ACC112 (cell line): ENCODE measurements around the gene KRT82.

Experiments
- H2AFZ ChIP-seq: fragments of 200-600 bp; sonication (generic); one replicate; pipeline ENCODE4 v1.6.0; 2017; ENCODE audit warnings: antibody characterized with exemption, low read length; ENCODE audit not compliant: unreplicated experiment
- H3K27ac ChIP-seq: fragments of 200-600 bp; sonication (generic); 2 replicates; pipeline ENCODE4 v1.5.1; 2014; ENCODE audit warnings: low read depth, mild to moderate bottlenecking, antibody characterized with exemption, low read length, moderate library complexity
- H3K27me3 ChIP-seq: fragments of 200-600 bp; sonication (generic); 2 replicates; pipeline ENCODE4 v1.6.1; 2014; ENCODE audit warnings: mild to moderate bottlenecking, antibody characterized with exemption, low read length, moderate library complexity, mixed read lengths; ENCODE audit not compliant: insufficient read depth
- H3K36me3 ChIP-seq: fragments of 200-600 bp; sonication (generic); 2 replicates; pipeline ENCODE4 v1.6.1; 2016; ENCODE audit warnings: mild to moderate bottlenecking, antibody characterized with exemption, low read length, moderate library complexity, mixed read lengths; ENCODE audit not compliant: insufficient read depth
- H3K4me1 ChIP-seq: fragments of 200-600 bp; sonication (generic); one replicate; pipeline ENCODE4 v1.6.1; 2016; ENCODE audit warnings: low read length, mixed read lengths; ENCODE audit not compliant: insufficient read depth, unreplicated experiment, control insufficient read depth
- H3K4me3 ChIP-seq: fragments of 200-600 bp; sonication (generic); 2 replicates; pipeline ENCODE4 v1.5.1; 2014; ENCODE audit warnings: mild to moderate bottlenecking, low read depth, low read length
- H3K79me2 ChIP-seq: fragments of 200-600 bp; sonication (generic); one replicate; pipeline ENCODE4 v1.6.0; 2016; ENCODE audit warnings: low read length; ENCODE audit not compliant: control insufficient read depth, unreplicated experiment, insufficient read depth

The KRT82 gene

DNA sequence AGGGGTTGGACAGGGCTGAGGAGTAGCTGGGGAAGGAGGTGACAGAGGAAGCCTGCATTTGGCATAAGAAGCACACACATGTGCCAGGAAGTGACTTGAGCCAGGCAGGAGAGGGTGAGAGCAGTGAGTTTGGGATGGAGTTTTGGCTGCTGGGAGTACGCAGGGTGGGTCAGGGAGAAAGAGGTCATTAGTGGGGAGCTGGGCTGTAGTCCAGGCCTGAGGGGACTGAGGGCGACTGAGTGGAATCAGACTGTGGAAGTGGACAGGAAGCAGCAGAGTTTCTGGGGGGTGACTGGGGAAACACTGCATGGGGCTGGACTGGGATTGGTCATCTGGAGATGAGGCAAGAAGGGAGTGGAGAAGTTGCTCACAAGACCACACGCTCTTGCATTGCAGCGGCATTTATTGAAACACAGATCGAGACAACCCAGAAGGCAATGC is 46.5 kb downstream of the KRT82 start:
- peaks cover 9% of the 10 kb centered on the region for H3K27me3 ChIP-seq
- H2AFZ ChIP-seq, result no peak overlapping the region
- H3K4me3 ChIP-seq, result no peak overlapping the region
- H3K79me2 ChIP-seq, result no peaks in the 10 kb centered on the region
- H3K36me3 ChIP-seq, result no peaks in the 10 kb centered on the region
- peaks cover 4% of the 10 kb centered on the region for H3K4me1 ChIP-seq
- no peak overlapping the region for H3K27ac ChIP-seq

DNA sequence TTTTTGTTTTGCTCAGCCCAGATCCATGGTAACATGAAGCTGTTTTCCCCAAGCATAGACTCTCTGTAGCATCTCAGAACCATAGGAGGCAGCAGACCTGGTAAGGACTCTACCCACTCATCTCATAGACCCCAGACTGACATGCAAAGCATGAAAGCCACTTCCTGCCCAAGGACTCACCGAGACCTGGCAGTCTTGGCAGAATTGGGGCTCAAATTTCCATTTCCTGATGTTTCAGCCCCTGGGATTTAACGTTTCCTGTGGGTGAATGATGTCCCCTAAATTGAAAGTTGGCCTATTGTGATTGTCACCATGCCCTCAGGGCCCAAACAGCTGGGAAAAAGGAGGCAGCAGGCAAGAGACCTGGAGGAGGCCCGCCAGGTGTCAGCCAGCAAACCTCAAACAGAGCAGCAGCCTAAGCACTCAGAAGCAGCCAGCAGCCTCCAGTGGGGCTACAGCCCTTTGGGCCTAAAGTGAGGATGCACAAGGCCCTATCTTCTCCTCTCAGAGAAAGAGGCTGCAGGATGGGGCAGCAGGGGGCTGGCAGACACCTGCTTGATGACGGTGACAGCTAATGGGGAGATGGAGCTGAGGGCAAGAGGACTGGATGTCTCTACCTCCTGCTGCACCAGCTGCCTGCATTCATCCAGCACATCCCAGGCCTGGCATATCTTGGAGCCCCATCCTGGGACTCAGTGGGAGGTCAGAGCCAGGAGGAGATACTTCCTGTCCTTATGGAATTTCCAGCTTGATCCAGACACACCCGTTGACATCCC is 47.4 kb downstream of the KRT82 start:
- H2AFZ ChIP-seq, result no peak overlapping the region
- H3K27ac ChIP-seq, result no peak overlapping the region
- no peaks in the 10 kb centered on the region for H3K36me3 ChIP-seq
- peaks cover 4% of the 10 kb centered on the region for H3K4me1 ChIP-seq
- H3K4me3 ChIP-seq, result no peak overlapping the region
- H3K79me2 ChIP-seq, result no peaks in the 10 kb centered on the region
- H3K27me3 ChIP-seq, result peaks cover 18% of the 10 kb centered on the region

DNA sequence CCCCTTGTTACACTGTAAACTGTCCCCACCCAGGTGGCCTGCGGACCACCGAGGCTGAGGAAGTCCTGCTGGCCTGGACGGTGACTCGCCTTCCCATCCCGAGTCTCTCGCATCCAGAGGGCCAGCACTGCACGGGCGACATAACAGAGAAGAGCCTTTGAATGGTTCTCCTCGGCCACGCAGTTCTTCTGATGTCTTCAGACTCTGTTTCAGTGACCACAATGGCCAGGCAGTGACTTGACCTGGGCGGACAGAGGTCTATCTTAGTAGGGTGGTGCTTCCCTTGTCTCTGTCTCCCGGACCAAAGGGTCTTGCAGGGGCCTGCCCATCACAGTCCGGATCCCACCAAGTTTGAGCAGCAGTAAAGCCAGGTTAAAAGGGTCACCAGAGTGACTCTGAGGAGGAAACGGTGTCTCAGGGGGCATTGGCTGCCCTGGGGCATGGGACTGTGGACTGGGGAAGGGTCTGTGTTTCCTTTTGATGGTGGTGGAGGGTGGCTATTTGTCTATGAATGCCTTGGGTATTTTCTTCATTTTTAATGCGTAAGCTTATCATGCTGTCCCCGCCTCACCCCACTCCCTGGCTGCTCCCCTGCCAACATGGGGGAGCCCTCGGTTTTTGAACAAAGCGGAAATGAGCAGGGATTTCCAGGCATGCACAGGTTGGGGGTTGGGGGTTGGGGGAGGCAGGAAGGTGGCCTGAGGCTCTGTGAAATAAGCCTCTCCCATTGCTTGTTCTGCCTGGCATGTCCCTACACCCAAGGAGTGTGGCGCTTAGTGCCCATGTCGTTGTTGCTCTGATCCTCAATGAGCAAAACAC is 49.2 kb downstream of the KRT82 start:
- Histone ChIP-seq H3K36me3 (no peaks in the 10 kb centered on the region), H3K79me2 (no peaks in the 10 kb centered on the region), H3K27me3 (peaks cover 34% of the 10 kb centered on the region), H2AFZ (no peak overlapping the region), H3K4me3 (no peak overlapping the region), H3K4me1 (peaks cover 4% of the 10 kb centered on the region), H3K27ac (no peak overlapping the region)

DNA sequence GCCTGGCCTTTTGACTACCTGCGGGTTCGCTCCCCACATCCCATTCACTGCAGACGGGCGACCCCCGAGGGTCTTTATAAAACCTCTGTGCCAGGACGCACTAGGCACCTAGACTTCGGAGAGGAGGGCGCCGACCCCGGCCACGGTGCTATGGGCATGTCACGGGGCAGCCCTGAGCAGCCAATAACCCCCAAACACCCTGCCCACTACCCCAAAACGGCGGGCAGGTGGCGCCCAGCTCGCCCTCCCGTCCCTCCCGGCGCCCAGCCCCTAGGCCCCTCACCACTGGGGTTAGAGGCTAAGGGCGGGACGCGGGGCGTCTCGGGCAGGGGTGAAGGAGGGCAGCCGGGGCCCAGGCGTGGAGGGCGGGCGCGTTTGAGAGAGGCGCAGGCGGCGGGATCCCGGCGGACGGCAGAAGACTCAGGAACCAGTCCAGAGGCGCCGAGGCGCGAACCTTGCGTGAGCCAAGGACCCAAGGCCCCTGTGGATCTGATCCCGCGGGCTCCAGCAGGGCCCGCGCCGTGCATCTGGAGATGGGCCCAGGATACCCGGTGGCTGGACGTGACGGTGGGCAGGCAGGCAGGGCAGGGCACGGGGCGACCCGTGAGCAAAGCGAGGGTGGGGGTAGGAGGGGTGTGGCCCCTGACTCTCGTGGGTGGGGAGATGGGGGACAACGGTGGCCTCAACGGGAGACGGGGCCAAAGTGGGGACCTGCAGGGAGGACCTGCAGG is 49.9 kb downstream of the KRT82 start:
- H3K4me1 ChIP-seq, result peaks cover 4% of the 10 kb centered on the region
- H3K27ac ChIP-seq, result no peak overlapping the region
- H3K27me3 ChIP-seq, result peaks cover 34% of the 10 kb centered on the region
- H3K36me3 ChIP-seq, result no peaks in the 10 kb centered on the region
- H3K79me2 ChIP-seq, result no peaks in the 10 kb centered on the region
- H2AFZ ChIP-seq, result no peak overlapping the region
- H3K4me3 ChIP-seq, result no peak overlapping the region

DNA sequence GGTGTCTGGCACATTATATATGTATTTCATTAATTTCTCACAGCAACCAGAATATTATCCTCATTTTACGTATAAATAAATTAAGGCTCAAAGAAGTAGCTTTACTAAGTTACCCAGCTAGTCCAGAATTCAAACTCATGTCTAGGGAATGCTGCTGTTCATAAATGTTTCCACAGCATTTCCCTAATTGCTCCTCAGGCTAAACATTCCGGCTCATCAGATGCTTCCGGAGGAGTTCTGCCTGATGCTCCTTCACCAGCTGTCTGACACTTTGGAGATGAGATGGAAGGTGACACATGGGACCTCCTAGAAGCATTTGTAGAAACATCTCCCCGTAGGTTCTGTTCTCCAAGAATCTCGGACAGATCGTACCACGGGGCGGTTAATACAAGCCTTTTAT is 51.0 kb downstream of the KRT82 start:
- Histone ChIP-seq H3K4me1 (peaks cover 4% of the 10 kb centered on the region), H3K4me3 (no peak overlapping the region), H3K27ac (no peak overlapping the region), H3K79me2 (no peaks in the 10 kb centered on the region), H2AFZ (no peak overlapping the region), H3K36me3 (no peaks in the 10 kb centered on the region), H3K27me3 (peaks cover 41% of the 10 kb centered on the region)

DNA sequence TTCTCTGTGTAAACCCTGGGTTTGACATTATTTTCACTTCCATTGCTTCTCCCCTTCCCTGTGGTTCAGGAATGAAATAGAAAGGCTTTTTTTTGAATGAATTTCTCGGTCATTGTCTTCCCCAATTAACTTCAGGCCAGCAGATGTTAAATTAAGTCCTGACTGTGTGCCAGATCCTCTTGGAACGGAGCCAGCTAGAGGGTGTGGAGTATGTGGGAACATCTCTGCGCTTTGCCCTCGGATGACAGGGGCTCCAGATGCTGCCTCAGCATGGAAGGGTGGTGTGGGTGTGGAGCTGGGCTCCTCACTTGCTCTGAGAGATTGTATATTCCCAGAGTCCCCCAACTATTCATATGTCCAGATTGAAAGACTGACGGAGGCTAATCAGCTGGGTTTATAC is 51.9 kb downstream of the KRT82 start:
- peaks cover 41% of the 10 kb centered on the region for H3K27me3 ChIP-seq
- H3K79me2 ChIP-seq, result no peaks in the 10 kb centered on the region
- no peaks in the 10 kb centered on the region for H3K36me3 ChIP-seq
- no peak overlapping the region for H3K4me3 ChIP-seq
- no peak overlapping the region for H3K27ac ChIP-seq
- H2AFZ ChIP-seq, result no peak overlapping the region
- H3K4me1 ChIP-seq, result peaks cover 4% of the 10 kb centered on the region

DNA sequence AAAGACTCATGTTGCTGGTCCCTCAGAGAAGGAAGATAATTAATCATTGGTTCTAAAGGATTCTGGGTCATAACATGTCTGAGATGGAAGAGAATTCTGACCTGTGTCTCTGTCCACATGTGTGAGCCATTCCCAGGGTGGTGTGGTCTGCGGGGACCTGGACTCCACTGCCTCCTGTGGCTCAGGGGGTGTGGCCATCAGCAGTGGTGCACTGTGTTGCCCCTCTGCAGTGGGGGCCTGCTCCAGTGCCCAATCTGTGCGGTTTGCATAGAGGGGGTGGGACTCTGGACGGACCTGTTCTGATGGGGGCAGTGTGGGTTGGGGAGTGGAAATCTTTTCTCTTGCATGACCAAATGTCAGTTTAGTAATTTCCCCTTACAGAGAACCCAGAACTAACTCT is 52.4 kb downstream of the KRT82 start:
- Histone ChIP-seq H3K36me3 (no peaks in the 10 kb centered on the region), H3K4me1 (peaks cover 4% of the 10 kb centered on the region), H3K27ac (no peak overlapping the region), H3K27me3 (peaks cover 41% of the 10 kb centered on the region), H2AFZ (no peak overlapping the region), H3K79me2 (no peaks in the 10 kb centered on the region), H3K4me3 (no peak overlapping the region)

DNA sequence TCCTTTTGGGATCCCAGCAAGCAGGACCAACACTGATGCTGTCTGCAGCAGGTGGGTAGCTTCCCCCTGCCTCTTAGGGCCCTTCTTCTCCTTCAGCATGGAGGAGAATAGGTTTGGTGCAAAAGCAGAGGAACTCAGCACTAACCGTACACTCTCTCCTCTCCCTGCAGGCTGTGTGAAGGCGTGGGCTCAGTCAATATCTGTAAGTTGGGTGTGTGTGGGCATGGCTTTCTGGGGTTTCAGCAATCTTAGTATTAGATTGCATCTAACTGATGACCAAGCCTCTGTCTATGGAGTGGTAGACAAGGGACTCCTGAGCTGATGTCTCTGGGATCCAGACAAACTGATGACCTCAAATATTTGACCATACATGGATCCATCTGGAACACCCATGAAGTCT is 53.2 kb downstream of the KRT82 start:
- H3K79me2 ChIP-seq, result no peaks in the 10 kb centered on the region
- H3K36me3 ChIP-seq, result no peaks in the 10 kb centered on the region
- H3K27me3 ChIP-seq, result peaks cover 41% of the 10 kb centered on the region
- no peak overlapping the region for H3K4me3 ChIP-seq
- no peak overlapping the region for H2AFZ ChIP-seq
- no peaks in the 10 kb centered on the region for H3K4me1 ChIP-seq
- no peak overlapping the region for H3K27ac ChIP-seq

DNA sequence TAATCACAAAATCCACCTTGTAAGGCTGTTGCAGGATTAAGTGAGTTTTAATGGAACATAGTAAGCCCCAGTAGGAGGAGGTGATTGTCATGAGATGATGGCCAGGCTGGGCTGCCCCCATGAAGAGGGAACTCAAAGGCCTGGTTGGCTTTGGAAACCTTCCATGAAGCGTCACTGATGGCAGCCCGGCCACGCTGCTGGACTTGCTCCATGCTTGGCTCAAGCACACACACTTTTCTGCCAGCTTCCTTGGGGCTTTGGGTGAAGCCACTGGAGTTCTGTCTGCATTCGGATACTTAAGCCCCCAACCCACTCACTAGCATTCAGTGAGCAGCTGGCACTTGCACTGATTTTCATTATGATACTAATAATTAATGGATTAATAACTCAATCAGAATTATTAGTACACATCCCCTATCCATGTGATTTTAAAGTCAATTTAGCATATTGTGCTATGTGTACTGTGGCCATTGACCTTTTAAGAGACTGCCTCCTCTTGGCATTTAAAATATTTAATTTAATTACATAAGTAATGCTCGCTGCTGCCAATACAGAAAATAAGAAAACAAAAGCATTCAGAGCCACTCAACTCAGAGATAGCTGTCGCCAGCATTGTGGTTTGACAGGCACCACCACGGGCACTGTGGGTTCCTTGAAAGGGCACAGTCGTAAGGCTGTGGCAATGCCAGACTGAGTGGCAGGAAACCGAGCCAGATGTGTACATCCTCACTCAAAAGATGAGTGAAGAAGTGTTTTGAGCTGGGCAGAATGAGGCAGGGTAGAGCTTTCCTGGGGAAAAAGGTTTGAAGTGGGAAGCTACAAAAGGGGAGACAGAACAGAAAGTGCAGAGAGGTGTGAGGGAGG is 54.7 kb downstream of the KRT82 start:
- no peaks in the 10 kb centered on the region for H3K36me3 ChIP-seq
- no peak overlapping the region for H3K4me3 ChIP-seq
- H3K4me1 ChIP-seq, result no peaks in the 10 kb centered on the region
- no peaks in the 10 kb centered on the region for H3K79me2 ChIP-seq
- H3K27ac ChIP-seq, result no peak overlapping the region
- peaks cover 41% of the 10 kb centered on the region for H3K27me3 ChIP-seq
- no peak overlapping the region for H2AFZ ChIP-seq

DNA sequence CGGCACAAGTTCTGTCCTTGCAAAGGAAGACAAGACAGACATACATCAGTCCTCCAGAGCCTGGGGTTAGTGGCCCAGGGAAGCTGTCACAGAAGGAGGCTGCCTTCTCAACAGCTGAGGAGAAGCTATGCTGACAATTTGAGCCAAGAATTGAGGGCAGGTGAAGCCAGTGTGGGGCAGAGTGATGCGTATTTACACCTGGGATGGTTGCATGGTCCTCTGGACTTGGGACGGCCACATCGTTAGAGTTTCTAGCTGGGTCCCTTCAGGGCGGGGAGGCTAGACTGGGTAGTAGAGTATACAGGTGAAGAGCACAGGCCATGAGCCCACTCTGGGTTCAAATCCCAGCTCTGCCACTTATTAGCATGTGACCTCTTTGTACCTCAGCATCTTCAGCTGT is 55.3 kb downstream of the KRT82 start:
- Histone ChIP-seq H3K4me3 (no peak overlapping the region), H3K36me3 (no peaks in the 10 kb centered on the region), H3K4me1 (no peaks in the 10 kb centered on the region), H3K27me3 (peaks cover 41% of the 10 kb centered on the region), H2AFZ (no peak overlapping the region), H3K27ac (no peak overlapping the region), H3K79me2 (no peaks in the 10 kb centered on the region)
